Measurements from ENCODE around the gene PRKCQ.

The PRKCQ gene

GRCh38 chr10:6579904-6580278 lies at the start of gene PRKCQ:
TSS of gene PRKCQ (minus strand) at chr10:6580276. CDS start at chr10:6515135, 65,141 bp downstream.
- Histone ChIP-seq H3K9me3 (ENCODE audit: insufficient read depth, low read length) (no peaks in the 10 kb centered on the region), H3K4me3 (ENCODE audit: insufficient read depth, low read length, poor library complexity, severe bottlenecking) (peak within 1 kb of the TSS; percentile 43), H3K36me3 (ENCODE audit: low read length) (no peaks in the 10 kb centered on the region), H3K9ac (ENCODE audit: low read length) (peak within 1 kb of the TSS; percentile 50), H4K20me1 (ENCODE audit: low read depth, low read length) (no peaks in the 10 kb centered on the region), H3K27ac (ENCODE audit: low read depth, low read length) (no peak within 1 kb of the TSS), H3K4me2 (ENCODE audit: low read depth, low read length, poor library complexity, severe bottlenecking) (peak within 1 kb of the TSS; percentile 64), H3K79me2 (ENCODE audit: insufficient read depth, low read length) (no peaks in the 10 kb centered on the region), H3K27me3 (ENCODE audit: low read length) (no peaks in the 10 kb centered on the region), H3F3A (ENCODE audit: insufficient read depth) (no peaks in the 10 kb centered on the region), H2AFZ (ENCODE audit: low read depth, low read length, severe bottlenecking) (peak within 1 kb of the TSS; percentile 82), H3K9me2 (replicated peaks; ENCODE audit: insufficient read depth, low read length) (no peaks in the 10 kb centered on the region)
- TF ChIP-seq, protein P1, sequence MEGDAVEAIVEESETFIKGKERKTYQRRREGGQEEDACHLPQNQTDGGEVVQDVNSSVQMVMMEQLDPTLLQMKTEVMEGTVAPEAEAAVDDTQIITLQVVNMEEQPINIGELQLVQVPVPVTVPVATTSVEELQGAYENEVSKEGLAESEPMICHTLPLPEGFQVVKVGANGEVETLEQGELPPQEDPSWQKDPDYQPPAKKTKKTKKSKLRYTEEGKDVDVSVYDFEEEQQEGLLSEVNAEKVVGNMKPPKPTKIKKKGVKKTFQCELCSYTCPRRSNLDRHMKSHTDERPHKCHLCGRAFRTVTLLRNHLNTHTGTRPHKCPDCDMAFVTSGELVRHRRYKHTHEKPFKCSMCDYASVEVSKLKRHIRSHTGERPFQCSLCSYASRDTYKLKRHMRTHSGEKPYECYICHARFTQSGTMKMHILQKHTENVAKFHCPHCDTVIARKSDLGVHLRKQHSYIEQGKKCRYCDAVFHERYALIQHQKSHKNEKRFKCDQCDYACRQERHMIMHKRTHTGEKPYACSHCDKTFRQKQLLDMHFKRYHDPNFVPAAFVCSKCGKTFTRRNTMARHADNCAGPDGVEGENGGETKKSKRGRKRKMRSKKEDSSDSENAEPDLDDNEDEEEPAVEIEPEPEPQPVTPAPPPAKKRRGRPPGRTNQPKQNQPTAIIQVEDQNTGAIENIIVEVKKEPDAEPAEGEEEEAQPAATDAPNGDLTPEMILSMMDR (IDR thresholded peaks at IDR 0.05; ENCODE audit: insufficient read depth, low read length, poor library complexity, severe bottlenecking): no peak
- no peak for TF ChIP-seq EZH2phosphoT487 (conservative IDR thresholded peaks at IDR 0.05; ENCODE audit: low read length)

- Histone ChIP-seq H3K9ac (ENCODE audit: low read length) (no peak overlapping the region), H3K79me2 (ENCODE audit: insufficient read depth, low read length) (no peaks in the 10 kb centered on the region), H2AFZ (ENCODE audit: low read depth, low read length, severe bottlenecking) (no peak overlapping the region), H3K27ac (ENCODE audit: low read depth, low read length) (no peak overlapping the region), H3K27me3 (ENCODE audit: low read length) (no peaks in the 10 kb centered on the region), H3F3A (ENCODE audit: insufficient read depth) (no peaks in the 10 kb centered on the region), H3K9me3 (ENCODE audit: insufficient read depth, low read length) (no peaks in the 10 kb centered on the region), H3K4me2 (ENCODE audit: low read depth, low read length, poor library complexity, severe bottlenecking) (no peak overlapping the region), H4K20me1 (ENCODE audit: low read depth, low read length) (no peaks in the 10 kb centered on the region), H3K36me3 (ENCODE audit: low read length) (no peaks in the 10 kb centered on the region), H3K4me3 (ENCODE audit: insufficient read depth, low read length, poor library complexity, severe bottlenecking) (no peak overlapping the region), H3K9me2 (replicated peaks; ENCODE audit: insufficient read depth, low read length) (no peaks in the 10 kb centered on the region)
- no peak for TF ChIP-seq EZH2phosphoT487 (conservative IDR thresholded peaks at IDR 0.05; ENCODE audit: low read length)
- TF ChIP-seq, protein P1 (IDR thresholded peaks at IDR 0.05; ENCODE audit: insufficient read depth, low read length, poor library complexity, severe bottlenecking): no peak
These were observed 45.4 kb upstream of the PRKCQ start for GRCh38 chr10:6625428-6625827.

DNA sequence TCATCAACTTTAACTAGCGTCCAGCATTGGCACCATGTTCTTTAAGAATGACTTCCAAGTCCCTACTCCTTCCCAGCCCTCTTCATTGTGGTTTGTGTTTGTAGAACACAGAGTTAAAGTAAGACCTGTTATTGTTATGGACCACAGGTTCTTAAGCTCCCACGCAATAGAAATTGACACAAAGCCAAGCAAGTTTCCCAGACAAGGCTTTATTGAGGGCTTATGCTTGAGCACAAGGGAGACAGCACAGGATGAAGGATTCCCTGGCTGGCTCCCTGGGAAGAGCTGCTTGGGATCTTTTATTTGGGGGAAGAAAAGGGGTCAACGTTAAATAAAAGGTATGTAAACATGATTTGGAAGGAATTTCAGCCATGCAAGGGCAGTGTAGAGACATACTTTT lies 44.3 kb upstream of the PRKCQ start:
- no peak overlapping the region for H3K4me3 ChIP-seq (ENCODE audit: insufficient read depth, low read length, poor library complexity, severe bottlenecking)
- no peaks in the 10 kb centered on the region for H4K20me1 ChIP-seq (ENCODE audit: low read depth, low read length)
- no peak overlapping the region for H2AFZ ChIP-seq (ENCODE audit: low read depth, low read length, severe bottlenecking)
- H3K9me3 ChIP-seq (ENCODE audit: insufficient read depth, low read length): no peaks in the 10 kb centered on the region
- H3F3A ChIP-seq (ENCODE audit: insufficient read depth): no peaks in the 10 kb centered on the region
- H3K79me2 ChIP-seq (ENCODE audit: insufficient read depth, low read length): no peaks in the 10 kb centered on the region
- H3K4me2 ChIP-seq (ENCODE audit: low read depth, low read length, poor library complexity, severe bottlenecking): no peak overlapping the region
- no peak for TF ChIP-seq EZH2phosphoT487 (conservative IDR thresholded peaks at IDR 0.05; ENCODE audit: low read length)
- TF ChIP-seq, protein P1 (IDR thresholded peaks at IDR 0.05; ENCODE audit: insufficient read depth, low read length, poor library complexity, severe bottlenecking): no peak
- no peaks in the 10 kb centered on the region for H3K9me2 ChIP-seq (replicated peaks; ENCODE audit: insufficient read depth, low read length)
- H3K27ac ChIP-seq (ENCODE audit: low read depth, low read length): no peak overlapping the region
- H3K27me3 ChIP-seq (ENCODE audit: low read length): no peaks in the 10 kb centered on the region
- H3K9ac ChIP-seq (ENCODE audit: low read length): no peak overlapping the region
- H3K36me3 ChIP-seq (ENCODE audit: low read length): no peaks in the 10 kb centered on the region
